HepG2 (cell line): Measurements from ENCODE around the gene NOXRED1.

Source experiments
- HDAC2 ChIP-seq: sonication (generic); formaldehyde crosslinking; IDR thresholded peaks from 2 replicates; pipeline ENCODE4 v1.4.0; 2020; ENCODE audit warnings: missing genetic modification reagents
- MED1 ChIP-seq: sonication (generic); formaldehyde crosslinking; IDR thresholded peaks from 2 replicates; pipeline ENCODE4 v1.4.0; 2020; ENCODE audit warnings: missing genetic modification reagents
- SIN3A ChIP-seq: IDR thresholded peaks from 2 replicates; pipeline ENCODE4 v1.6.1; 2011; ENCODE audit warnings: low read depth, mild to moderate bottlenecking, control low read depth, low read length, borderline replicate concordance
- TAF1 ChIP-seq: sonication (generic); formaldehyde crosslinking; IDR thresholded peaks from 2 replicates; pipeline ENCODE4 v1.4.0; 2020; ENCODE audit warnings: missing genetic modification reagents
- ZNF24 ChIP-seq: fragments of 450-650 bp; IDR thresholded peaks from 2 replicates; pipeline ENCODE4 v1.6.1; 2017; ENCODE audit warnings: antibody characterized with exemption, mild to moderate bottlenecking
- ZSCAN12 ChIP-seq: sonication (generic); formaldehyde crosslinking; IDR thresholded peaks from 2 replicates; pipeline ENCODE4 v1.9.0; 2021; ENCODE audit warnings: mild to moderate bottlenecking, missing genetic modification reagents

DNA sequence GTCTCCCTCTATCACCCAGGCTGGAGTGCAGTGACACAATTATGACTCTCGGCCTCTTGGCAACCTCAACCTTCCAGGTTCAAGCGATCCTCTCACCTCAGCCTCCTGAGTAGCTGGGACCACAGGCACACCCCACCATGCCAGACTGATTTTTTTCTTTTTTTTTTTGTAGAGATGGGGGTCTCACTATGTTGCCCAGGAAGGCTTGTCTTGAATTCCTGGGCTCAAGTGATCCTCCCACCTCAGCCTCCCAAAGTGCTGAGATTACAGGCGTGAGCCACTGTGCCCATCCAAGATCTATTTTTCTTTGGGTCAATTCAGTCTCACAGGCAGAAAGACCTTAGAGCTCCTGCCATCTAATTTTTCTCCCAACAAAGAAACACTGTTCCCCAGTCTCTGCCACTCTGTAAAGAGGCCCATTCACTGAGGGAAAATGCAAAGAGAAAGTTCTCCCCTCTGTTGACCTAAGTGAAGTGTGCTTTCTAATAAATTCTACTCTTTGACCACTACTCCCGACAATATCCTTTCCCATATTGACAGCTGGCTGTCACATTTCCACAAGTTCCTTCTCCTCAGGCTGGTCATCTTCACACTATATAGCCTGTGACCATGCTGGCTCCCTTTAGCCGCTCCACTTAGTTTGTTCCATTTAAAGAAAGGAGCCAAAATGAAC is 69.7 kb downstream of the NOXRED1 start:
- TF ChIP-seq ZSCAN12 (CRISPR knock-in tag) (no peak), HDAC2 (CRISPR knock-in tag) (peak; percentile 65; the same call in 1 of the 2 replicates), MED1 (CRISPR knock-in tag) (no peak), ZNF24 (no peak), SIN3A (peak; percentile 46; the same call in 1 of the 2 replicates), TAF1 (no peak)
